GM18858 (cell line): ENCODE measurements around the gene AANAT.

Source experiments
- ATAC-seq: cut with Tn5 transposase; IDR thresholded peaks from one replicate; pipeline ENCODE4 v1.9.1; 2021; ENCODE audit not compliant: unreplicated experiment

AANAT gene

GRCh38 chr17:76467809-76468633 lies 618 bp downstream of the AANAT start:
- ATAC-seq, result no peak

- no peak for ATAC-seq
These were observed 1.2 kb downstream of the AANAT start for GRCh38 chr17:76468634-76469010.

- ATAC-seq, result no peak
These were observed 1.9 kb downstream of the AANAT start for GRCh38 chr17:76469076-76469990.

- ATAC-seq, result no peak
These were observed 2.8 kb downstream of the AANAT start for GRCh38 chr17:76469991-76470739.

GRCh38 chr17:76471498-76472257 lies 4.3 kb downstream of the AANAT start:
- no peak for ATAC-seq

GRCh38 chr17:76472258-76472645 lies 4.8 kb downstream of the AANAT start:
- ATAC-seq, result no peak

- no peak for ATAC-seq
These were observed 5.3 kb downstream of the AANAT start for GRCh38 chr17:76472726-76473125.

GRCh38 chr17:76473541-76473985 lies 6.2 kb downstream of the AANAT start:
- no peak for ATAC-seq

GRCh38 chr17:76474238-76474637 lies 6.8 kb downstream of the AANAT start:
- no peak for ATAC-seq

- ATAC-seq, result no peak
These were observed 7.5 kb downstream of the AANAT start for GRCh38 chr17:76474894-76475293.

- ATAC-seq, result no peak
These were observed 7.9 kb downstream of the AANAT start for GRCh38 chr17:76475302-76475701.

GRCh38 chr17:76476736-76477135 lies 9.3 kb downstream of the AANAT start:
- no peak for ATAC-seq

- no peak for ATAC-seq
These were observed 10.2 kb downstream of the AANAT start for GRCh38 chr17:76477576-76477975.

GRCh38 chr17:76478097-76478496 lies 10.7 kb downstream of the AANAT start:
- ATAC-seq, result no peak

GRCh38 chr17:76478730-76479514 lies 11.5 kb downstream of the AANAT start:
- ATAC-seq, result no peak

- ATAC-seq, result no peak
These were observed 12.2 kb downstream of the AANAT start for GRCh38 chr17:76479515-76480060.

GRCh38 chr17:76480632-76481031 lies 13.2 kb downstream of the AANAT start:
- ATAC-seq, result no peak

- ATAC-seq, result peak; percentile 62
These were observed 13.8 kb downstream of the AANAT start for GRCh38 chr17:76481071-76481655.

- no peak for ATAC-seq
These were observed 16.9 kb downstream of the AANAT start for GRCh38 chr17:76484228-76484725.
